Measurements from ENCODE around the gene MTARC2.

GRCh38 chr1:220784751-220785150, 36.6 kb downstream of the MTARC2 start:
- TF ChIP-seq POLR2A (IDR thresholded peaks at IDR 0.05) (no peak), CTCF (IDR thresholded peaks at IDR 0.05) (no peak)

All from right lobe of liver (tissue), 4 donors.